ENCODE data around the gene ZNF248. TPM values are rescaled to one million over a fixed set of nuclear protein-coding genes. Genes with fewer than 3 reads are reported as not detected.
"Not testable (repeated sequence)": the region's sequence is repeated elsewhere in the genome, so short reads cannot be mapped to it uniquely, and the experiment has no call there.

Gene ZNF248
- 5.4 and 6.1 TPM in 2 replicates for total RNA-seq (2014; rRNA removed)
- 2.9 TPM for polyA plus RNA-seq (2012)

DNA sequence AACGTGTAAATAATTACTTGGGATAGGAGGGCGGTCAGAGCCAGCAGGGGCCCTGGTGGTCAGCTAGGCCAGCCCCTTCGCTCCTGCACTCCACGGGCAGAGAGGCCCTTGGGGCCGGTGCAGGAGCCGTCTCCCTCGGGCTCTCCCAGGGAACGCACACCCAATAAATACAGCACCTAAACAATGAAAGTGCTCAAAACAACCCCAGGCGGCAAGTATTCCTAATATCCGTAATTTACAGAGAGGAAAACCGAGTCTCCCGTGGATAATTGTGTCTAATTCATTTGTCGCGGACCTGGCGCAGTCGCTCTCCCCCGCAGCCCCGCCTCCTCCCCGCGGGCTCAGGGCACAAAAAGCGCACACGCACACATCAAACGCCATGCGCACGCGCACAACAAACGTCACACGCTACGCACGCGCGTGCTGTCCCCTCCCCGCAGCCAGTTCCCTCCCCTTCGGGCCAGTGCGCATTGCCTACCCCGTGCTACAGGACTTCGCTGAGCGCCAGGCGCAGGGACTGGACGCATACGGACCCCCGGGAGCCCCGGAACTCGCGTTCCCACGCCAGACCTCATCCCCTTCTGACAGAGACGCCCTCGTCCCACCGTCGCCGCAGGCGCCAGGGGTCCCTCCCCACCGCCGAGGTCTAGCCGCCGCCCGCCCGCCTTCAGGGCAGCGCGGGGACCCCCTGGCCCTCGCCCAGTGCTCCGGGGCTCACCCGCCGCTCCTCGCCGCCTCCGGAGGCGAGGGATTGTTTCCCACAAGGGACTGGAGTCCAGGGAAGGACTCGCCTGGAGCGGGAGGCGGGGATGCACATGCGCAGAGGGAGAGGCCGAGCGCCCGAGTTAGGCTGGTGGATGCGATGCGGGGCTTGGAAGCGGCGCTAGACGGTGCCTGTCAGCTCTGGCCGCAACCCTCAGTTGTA, at the start of gene ZNF248:
Gene ZNF248, minus strand, starts transcription at position 324 of the 925 bp plus-strand sequence. CDS start 1,300 bp downstream, outside the sequence.
- DNase-seq (ENCODE audit: low read depth): peak; percentile 95

DNA sequence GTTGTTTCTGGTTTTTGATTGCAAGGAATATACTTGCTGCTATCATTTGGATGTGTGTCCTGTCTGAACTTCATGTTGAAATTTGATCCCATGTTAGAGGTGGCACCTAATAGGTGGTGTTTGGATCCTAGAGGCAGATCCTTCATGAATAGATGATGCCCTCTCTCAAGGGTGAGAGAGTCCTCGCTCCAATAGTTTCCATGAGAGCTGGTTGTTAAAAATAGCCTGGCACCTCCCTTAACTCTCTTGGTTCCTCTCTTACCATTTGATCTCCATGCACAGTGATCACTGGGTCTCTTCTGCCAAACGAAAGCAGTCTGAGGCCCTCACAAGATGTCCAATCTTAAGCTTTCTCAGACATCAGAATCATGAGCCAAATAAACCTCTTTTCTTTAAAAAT, 49.0 kb upstream of the ZNF248 start:
- DNase-seq (ENCODE audit: low read depth): no peak

DNA sequence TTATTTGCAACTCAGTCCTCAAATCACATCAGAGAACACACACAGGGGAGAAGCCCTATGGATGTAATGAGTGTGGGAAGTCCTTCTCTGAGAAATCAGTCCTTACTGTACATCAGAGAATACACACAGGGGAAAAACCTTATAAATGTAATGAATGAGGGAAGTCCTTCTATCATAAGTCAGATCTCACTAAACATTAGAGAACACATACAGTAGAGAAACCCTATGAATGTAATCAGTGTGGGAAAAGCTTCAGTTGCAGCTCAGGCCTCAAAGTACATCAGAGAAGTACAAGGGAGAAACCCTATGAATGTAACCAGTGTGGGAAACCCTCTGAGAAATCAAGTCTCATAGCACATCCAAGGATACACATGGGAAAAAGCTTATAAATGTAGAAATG, 39.0 kb upstream of the ZNF248 start:
- DNase-seq (ENCODE audit: low read depth): no peak

DNA sequence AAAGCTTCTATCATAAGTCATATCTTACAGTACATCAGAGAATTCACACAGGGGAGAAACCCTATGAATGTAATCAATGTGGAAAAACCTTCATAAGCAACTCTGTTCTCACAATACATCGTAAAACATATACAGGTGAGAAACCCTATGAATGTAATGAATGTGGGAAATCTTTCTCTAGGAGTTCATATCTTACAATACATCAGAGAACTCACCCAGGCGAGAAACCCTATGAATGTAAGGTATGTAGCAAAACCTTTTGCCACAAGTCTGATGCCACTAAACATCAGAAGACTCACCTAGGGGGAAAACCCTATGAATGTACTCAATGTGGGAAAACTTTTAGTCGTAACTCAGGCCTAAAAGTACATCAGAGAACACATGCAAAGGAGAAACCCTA, 38.3 kb upstream of the ZNF248 start:
- DNase-seq (ENCODE audit: low read depth): no peak

DNA sequence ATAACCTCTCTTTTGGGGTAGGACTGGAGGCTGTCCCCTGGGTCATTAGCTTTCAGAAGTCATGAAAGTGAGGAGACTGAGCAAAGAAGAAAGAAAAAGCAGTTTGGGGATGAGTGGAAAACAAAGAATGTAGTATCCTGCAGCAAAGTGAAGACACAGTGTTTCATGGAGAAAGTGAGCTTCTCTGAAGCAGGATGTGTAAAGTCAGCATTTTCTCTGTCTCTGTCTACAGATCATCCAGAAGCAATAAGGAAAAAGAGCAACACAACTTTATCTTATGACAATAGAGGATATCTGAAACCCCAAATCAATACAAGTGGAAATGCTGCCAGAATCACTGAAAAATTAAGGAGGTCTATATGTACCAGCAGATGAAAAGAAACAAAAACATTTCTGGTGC, 28.4 kb upstream of the ZNF248 start:
- DNase-seq (ENCODE audit: low read depth): no peak

DNA sequence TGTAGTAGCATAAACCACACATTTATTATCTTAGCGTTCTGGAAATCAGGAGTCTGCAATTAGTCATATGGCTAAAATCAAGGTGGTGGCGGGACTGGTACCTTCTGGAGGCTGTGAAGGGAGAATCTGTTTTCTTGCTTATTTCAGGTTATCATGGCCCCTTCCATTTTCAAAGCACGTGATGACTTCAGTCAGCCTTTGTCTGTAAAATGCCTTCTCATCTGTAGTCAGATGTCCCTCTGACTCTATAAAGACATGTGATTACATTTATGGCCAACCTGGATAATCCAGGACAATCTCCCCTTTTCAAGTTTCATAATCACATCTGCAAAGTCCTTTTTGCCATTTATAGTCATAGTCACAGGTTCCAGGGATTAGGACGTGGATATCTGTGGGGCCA, 15.5 kb upstream of the ZNF248 start:
- no peak for DNase-seq (ENCODE audit: low read depth)

DNA sequence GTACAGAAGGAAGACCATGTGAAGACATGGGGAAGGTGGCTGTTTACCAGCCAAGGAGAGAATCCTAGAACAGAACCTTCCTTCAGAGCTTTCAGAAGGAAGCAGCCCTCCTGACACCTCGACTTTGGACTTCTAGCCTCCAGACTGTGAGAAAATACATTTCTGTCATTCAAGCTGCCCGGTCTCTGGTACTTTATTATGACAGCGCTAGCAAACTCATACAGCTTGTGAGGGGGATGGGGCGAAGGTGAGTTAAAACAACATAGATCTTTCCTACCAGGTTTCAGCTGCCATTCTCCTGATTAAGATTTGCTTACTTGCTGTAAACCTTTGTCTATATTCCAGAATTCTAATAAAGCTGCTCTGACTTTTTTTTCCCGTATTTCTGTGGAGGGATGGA, 14.9 kb upstream of the ZNF248 start:
- no peak for DNase-seq (ENCODE audit: low read depth)

DNA sequence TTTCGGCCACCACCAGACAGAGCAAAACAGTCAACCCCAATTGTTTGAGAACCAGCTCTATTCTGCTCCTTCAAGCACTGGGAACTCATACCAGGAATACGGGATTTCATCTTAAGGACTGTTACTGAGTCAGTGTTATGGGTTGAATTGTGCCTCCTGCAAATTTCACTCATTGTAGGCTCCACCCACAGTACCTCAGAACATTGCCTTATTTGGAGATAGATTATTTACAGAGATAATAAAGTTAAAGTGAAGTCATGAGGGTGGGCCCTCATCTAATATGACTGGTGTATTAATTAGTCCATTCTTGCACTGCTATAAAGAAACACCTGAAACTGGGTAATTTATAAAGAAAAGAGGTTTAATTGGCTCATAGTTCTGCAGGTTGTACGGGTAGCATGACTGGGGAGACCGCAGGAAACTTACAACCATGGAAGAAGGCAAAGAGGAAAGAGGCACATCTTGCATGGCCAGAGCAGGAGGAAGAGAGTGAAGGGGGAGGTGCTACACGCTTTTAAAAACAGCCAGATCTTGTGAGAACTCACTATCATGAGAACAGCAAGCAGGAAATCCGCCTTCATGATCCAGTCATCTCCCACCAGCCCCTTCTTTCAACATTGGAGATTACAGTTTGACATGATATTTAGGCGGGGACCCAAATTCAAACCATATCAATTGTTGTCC, 14.3 kb upstream of the ZNF248 start:
- DNase-seq (ENCODE audit: low read depth): no peak

DNA sequence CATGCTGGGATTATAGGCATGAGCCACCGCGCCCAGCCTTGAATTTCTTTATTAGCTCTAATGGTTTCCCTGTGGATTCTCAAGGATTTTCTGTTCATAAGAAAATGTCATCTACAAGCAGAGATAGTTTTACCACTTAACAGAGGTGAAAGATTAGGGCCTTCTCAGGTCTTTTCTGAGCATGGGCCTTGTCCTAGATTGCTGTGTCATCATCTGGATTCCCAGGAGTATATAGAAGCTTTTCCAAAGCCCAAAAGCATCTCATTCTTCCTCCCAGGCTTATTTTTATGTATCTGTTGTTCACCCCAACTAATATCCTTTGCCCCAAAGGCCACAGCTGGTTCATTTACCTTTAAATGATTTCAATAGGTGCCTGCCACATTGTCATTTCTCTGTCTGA, 13.7 kb upstream of the ZNF248 start:
- DNase-seq (ENCODE audit: low read depth): no peak

DNA sequence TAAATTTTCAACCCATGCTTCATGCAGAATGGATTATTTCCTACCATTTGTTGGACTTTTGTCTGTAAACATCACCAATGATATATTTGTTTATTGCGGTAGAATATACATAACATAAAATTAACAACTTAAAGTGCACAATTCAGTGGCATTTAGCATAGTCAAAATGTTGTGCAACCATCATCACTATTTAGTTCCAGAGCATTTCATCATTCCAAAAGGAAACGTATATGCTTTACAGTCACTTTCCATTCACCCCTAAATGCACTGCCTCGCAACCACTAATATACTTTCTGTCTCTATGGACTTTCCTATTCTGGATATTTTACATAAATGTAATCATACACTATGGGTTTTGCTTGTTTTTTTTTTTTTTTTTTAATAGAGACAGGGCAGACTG, 11.4 kb upstream of the ZNF248 start:
- DNase-seq (ENCODE audit: low read depth): no peak

DNA sequence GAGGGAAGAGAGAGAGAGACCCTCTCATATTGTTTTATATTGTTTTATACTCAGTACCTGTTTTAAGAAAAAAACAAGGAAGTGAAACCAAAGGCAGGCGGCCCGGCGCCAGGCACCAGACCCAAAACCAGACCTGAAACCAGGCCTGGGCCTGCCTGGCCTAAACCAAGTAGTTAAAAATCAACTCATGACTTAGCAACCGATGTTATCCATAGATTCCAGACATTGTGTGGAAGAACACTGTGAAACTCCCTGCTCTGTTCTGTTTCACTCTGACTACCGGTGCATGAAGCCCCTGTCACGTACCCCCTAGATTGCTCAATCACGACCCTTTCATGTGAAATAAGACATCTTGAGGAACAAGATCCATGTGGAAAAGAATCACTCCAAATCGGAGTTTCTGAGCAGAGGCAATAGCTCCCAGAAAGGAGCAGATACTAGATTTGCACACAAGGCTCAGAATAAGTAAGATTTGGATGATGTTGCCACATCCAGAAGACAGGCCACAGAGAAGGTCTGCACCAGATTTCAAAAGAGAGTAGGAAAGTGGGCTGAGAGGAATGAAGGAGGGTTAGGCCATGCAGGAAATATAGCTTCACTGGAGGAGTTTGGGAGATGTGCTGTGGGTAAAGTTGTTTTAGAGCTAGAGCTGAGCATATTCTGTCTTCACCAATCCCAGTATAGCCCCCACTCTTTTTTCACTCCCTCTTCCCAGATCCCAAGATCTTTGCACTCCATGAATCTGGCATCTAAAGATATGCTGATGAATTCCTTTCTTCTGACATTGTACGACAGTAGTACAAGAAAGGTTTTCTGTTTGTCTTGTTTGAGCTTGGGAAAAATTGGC, 8.8 kb upstream of the ZNF248 start:
- DNase-seq (ENCODE audit: low read depth): no peak

DNA sequence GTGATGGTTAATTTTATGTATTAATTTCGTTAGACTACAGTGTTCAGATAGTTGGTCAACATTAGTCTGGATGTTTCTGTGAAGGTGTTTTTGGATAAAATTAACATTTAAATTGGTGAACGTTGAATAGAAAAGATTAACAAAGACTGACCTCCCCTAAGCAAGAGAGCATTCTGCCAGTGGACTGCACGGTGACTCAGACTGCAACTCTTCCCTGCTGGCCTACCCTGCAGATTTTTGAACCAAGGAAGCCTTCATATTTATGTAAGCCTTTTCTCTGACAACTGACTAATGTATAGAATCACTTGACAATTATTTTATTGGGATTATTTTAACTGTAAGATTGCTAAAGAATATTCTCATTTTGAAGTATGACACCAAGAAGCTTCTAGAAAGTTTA, 7.9 kb upstream of the ZNF248 start:
- DNase-seq (ENCODE audit: low read depth): no peak

DNA sequence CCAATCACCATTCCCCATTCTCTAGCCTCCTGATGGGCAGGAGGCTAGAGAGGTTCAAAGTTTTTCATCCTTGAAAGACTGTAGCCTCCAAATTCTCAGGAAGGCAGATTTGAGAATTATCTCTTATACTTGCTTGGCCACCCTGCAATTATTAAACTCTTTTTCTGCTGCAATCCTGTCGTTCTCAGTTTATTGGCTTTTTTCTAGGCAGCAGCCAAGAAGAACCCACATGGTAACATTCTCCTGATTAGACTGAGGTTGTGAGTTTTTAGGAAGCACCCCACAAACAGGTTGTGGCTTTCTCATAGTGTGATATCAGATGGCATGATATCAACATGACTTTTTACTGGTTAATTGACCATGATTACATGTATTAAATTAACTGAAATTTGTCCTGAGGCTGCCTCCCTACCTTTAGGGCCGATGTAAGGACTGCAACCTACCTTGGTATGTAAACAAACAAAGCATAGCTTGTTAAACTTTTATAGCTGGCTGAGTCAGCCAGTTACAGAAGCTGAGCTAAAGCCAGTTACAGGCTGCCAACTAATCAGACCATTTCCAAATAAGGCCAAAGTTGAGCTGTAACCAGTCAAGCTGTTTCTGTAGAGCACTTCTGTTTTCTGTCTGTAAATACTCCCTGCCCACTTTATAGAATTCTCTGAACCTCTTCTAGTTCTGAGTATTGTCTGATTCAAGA, 3.2 kb upstream of the ZNF248 start:
- peak; percentile 36 for DNase-seq (ENCODE audit: low read depth)

DNA sequence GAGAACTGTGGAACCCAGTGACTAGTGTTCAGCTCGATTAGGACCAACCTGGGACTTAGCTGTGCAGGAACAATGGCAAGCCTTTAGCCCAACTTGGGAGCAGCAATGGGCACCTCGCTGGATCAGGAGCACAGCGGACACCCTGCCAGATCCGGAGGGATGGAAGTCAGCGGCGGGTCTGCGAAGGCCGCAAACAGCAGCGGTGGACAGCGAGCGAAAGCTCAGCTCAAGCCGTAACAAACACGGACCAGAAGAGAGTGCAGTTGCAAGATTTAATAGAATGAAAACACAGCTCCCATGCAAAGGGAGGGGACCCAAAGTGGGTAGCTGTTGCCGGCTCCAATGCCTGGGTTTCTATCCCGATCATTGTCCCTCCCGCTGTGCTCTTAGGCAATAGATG, 1.9 kb upstream of the ZNF248 start:
- DNase-seq (ENCODE audit: low read depth): not testable (repeated sequence)

DNA sequence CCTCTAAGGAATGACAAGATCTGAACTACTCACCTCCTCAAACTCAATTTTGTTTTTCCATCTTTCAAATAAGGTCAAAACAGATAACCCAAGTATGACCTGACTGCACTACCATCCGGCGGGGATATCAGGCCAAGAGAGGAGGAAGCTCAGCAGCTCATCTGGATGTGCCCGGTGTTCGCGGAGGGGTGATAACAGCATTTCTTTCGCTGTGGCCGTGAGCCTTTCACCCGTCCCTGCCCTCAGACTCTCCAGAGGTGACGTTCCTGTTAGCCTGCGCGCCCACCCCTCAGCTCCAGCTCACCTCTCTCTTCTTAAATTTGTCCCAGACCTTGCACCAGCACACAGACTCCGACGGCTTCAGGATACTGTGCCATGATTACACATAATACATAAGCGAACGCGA, 526 bp downstream of the ZNF248 start:
- DNase-seq (ENCODE audit: low read depth): peak; percentile 8

DNA sequence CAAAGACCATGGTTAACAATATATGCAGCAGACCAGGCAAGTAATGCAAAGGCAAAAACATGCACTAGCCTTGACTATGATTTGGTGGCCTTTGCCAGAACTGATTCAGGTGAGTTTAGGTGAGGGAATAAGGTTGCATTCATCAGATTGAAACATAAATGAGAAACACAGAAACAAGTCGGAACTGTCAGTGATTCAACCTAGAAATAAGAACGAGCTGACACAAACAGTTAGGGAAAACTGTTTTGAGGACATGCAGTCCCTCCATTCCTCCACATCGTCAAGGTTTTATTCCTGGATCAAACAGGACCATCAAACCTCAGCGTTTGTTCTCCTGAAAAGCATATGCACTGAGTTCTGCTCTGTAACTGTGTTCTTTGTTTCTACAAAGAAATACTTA, 1.8 kb downstream of the ZNF248 start:
- DNase-seq (ENCODE audit: low read depth): no peak

DNA sequence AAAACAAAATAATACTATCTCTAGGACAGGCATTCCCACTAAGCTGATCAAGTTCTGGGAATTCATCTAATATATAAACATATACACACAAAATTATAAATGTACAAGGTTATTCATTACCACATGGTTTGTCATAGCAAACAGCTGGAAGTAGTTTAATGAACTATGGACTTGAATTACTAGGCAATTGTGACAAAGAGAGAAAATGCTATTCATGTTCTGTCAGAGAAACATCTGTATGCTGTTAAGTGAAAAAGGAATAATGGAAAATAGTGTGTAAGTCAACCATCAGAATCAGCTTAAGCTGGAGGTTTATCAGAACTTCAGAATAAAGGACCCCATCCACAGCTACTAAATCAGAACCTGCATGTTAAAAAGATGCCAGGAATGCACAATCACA, 2.8 kb downstream of the ZNF248 start:
- DNase-seq (ENCODE audit: low read depth): no peak

DNA sequence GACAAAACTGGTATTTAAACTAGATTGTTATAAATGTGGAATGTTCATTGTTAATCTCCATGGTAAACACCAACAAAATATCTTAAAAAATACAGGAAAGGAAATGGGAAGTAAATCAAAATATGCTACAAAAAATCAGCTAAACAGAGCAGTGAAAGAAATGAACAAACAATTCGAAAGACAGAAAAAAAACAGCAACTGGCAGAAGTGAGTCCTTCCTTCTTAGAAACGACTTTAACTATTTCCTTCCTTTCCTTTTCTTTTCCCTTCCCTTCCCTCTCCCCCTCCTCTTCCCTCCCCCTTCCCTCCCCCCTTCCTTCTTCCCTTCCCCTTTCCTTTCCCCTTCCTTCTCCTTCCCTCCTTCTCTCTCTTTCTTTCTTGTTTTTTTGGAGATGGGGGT, 12.8 kb downstream of the ZNF248 start:
- DNase-seq (ENCODE audit: low read depth): no peak

DNA sequence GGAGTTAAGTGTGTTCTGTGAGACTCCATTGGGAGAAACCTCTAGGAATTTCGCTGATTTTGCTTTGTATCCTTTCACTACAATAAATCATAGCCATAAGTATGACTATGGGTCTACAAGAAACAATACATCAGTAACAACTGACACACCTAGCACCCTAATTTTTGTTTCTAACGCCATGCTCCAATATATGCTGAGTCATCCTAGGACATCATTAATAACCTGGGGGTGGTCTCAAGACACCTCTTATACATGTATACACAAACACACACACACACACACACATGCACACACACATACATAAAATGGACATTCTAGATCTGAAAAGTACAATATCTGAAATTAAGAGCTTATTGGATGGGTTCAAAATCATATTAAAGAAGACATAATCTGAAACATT, 18.2 kb downstream of the ZNF248 start:
- no peak for DNase-seq (ENCODE audit: low read depth)

DNA sequence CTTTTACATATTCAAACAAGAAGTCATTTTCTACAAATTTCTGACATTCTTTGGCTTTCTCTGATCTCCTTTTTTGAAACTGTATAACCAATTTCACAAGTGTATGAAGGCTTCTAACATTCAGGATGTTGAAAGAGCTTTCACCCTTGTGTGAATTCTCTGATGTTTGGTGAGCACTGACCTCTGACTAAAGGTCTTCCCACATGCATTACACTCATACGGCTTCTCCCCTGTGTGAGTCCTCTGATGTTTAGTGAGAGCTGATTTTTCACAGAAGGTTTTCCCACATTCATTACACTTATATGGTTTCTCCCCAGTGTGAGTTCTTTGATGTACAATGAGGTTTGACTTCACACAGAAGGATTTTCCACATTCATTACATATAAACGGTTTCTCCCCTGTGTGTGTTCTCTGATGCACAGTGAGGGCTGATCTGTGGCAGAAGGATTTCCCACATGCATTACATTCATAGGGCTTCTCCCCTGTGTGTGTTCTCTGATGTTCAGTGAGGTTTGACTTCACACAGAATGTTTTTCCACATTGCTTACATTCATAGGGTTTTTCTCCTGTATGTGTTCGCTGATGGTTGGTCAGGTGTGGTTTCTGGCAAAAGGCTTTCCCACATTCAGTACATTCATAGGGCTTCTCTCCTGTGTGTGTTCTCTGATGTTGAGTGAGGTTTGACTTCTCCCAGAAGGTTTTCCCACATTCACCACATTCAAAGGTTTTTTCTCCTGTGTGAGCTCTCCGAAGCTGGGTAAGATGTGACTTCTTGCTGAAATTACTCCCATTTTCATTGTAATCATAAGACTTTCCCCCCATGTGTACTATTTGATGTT, 25.7 kb downstream of the ZNF248 start:
- no peak for DNase-seq (ENCODE audit: low read depth)
